UCSD-AML1 (cell line): ENCODE data around the gene CDC6.
"Not testable (repeated sequence)": the region's sequence is repeated elsewhere in the genome, so short reads cannot be mapped to it uniquely, and the experiment has no call there.

Experiments used
- DNase-seq: peaks from one replicate; lab custom pipeline; 2025; ENCODE audit not compliant: unreplicated experiment; lab: John Stamatoyannopoulos, UW

Gene CDC6

GRCh38 chr17:40287159-40287493, 553 bp upstream of the CDC6 start:
- no peak for DNase-seq

- no peak for DNase-seq
Measured at GRCh38 chr17:40290629-40291280, 3.1 kb downstream of the CDC6 start.

GRCh38 chr17:40291281-40291664, 3.6 kb downstream of the CDC6 start:
- no peak for DNase-seq

- no peak for DNase-seq
Measured at GRCh38 chr17:40293363-40293762, 5.7 kb downstream of the CDC6 start.

DNA sequence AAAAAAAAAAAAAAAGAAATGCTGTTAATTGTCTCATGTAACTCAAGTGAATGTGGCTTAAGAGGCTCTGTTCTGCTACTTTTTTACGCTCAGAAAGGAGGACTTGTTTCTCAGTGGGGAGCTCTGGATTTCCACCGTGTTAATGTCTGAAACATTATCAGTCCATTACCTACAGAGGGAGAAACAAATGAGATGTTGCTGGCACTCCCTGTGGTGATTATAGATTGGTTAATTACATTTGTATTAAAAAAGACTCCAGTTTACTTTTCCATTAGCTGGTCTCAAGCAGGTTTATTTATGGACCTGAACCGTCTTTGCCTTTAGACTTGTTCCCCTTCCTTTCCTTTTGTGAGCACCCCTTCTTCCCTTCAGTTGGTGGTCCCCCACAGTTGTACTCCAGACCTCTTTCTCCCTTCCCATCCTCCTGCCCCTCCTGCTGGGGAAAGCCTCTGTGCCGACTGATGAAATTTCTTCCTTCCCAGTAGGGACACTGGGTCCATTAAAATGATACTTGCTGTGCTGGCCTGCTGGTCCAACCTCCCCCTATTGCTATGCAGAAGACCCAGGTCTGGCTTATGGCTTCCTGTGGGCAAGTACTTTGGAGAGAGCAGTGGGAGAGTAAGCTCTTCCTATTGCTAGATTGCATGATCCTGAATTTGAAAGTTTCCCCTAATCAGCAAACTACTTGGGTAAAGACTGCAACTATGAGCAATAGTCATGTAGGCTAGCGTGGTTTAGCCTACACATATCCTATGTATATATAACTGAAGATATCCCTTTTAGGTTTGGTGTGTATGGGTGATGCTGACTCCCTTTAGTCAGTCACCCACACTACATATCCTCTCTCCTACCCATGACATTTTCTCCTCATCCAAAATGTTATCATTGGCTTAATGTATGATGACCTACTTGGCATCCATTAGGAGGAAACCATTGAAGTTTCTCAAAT, 8.1 kb downstream of the CDC6 start:
- no peak for DNase-seq

- DNase-seq, result no peak
Measured at GRCh38 chr17:40297511-40297910, 9.8 kb downstream of the CDC6 start.

DNA sequence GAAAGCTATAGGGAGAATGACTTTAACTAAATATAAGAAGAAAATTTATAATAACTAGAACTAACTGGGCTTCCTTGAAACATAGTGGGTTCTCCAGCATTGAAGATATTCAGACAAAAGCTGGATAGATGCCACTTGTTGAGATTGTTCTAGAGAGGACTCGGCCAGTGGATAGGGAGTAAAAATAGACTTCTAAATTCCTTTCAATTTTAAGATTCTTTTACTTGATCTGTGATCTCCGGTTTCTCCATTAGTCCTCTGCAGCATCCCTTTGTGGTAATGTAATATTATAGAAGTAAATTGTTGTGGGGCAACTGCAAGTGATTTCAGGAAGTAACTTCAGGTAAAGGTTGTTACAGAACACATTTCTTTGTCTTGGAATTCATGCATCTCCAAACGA, 11.0 kb downstream of the CDC6 start:
- DNase-seq, result no peak

GRCh38 chr17:40299159-40299757, 11.6 kb downstream of the CDC6 start:
- DNase-seq, result not testable (repeated sequence)

DNA sequence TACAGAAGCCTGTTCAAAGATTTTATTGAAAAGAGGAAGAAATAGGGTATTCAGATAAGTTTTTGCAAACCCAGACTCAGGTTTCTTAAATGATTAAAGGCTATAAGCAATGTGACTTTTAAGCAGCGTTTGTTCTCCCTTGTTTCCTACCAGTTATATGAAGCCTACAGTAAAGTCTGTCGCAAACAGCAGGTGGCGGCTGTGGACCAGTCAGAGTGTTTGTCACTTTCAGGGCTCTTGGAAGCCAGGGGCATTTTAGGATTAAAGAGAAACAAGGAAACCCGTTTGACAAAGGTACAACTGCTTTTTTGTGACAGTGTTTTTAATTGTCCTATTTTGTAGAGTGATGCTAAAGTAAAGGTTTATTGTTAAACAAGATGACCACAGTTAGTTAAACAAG, 13.6 kb downstream of the CDC6 start:
- peak; percentile 29 for DNase-seq

GRCh38 chr17:40303009-40303657, 15.5 kb downstream of the CDC6 start:
- no peak for DNase-seq

DNA sequence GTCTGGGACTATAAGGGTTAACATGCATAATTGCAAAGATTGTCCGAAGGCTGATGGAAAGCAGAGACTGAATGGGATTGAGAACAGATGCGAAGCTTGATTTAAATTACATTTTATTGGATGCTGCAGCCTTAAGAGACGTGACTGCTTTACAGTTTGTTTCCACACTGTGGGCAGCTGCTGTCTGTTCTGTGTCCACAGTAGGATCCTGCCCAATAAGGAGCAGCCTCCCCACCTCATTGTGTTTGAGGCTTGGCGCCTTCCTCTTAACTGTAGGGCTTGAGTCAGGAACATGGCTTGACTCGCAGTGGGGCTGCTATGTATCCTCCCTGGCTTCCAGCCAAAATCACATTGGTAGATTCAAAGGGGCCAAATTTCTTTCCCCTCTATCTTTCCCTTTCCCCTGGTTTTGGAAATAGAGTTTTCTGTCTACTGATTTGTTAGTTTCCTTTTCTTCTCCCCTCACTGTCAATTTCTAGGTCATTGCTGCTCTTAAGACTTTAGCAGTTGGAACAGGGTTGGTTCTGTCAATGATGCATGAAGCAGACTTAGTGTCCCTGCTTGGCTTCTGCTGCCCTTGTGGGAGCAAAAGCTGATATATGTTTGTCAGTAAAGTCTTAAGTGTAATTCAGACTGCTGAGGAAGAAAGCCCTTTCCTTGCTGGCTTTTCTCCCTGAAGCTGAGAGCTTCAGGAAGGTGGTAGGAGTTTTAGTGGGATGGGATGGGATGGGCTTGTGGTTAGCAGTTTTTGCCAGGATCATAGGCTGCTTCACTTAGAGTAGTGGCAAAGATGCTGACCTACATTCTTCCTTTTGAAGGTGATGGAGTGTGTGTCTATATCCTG, 16.3 kb downstream of the CDC6 start:
- no peak for DNase-seq

DNA sequence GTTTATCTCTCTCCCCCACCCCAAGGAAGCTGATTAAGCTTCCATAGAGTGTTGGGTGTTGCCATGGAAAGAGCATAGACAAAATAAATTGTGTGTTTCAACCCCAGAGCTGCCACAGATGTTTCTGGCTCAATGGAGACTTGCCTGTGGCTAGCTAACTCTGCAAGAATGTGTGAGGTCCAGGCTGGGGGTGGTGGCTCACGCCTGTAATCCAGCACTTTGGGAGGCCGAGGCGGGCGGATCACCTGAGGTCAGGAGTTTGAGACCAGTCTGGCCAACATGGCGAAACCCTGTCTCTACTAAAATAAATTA, 16.8 kb downstream of the CDC6 start:
- not testable (repeated sequence) for DNase-seq

DNA sequence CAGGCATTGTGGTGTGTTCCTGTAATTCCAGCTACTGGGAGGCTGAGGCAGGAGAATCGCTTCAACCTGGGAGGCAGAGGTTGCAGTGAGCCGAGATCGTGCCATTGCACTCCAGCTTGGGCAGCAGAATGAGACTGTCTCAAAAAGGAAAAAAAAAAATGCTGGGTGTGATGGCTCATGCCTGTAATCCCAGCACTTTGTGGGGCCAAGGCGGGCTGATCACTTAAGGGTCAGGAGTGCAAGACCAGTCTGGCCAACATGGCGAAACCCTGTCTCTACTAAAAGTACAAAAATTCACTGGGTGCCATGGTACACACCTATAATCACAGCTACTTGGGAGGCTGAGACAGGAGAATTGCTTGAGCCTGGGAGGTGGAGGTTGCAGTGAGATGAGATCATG, 17.2 kb downstream of the CDC6 start:
- not testable (repeated sequence) for DNase-seq

DNA sequence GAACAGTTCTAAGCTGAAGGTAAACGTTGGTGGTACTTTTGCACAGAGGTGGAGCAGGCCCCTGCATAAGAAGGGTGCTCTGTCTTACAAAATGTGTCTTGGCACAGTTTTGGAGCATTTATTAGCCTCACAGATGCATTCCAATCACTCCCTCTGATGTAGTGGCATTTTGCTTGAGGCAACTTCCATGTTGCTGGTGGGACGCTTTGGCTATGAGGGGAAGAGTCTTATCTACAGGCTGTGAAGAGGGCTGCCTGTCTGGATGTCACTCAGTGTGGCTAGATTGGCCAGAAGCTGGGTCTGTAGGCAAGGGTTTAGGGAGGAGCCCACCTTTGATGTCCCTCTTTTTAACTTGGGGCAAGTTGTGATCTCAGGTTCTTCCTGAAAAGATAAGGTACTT, 18.7 kb downstream of the CDC6 start:
- no peak for DNase-seq

GRCh38 chr17:40307001-40307730, 19.5 kb downstream of the CDC6 start:
- peak; percentile 55 for DNase-seq

DNA sequence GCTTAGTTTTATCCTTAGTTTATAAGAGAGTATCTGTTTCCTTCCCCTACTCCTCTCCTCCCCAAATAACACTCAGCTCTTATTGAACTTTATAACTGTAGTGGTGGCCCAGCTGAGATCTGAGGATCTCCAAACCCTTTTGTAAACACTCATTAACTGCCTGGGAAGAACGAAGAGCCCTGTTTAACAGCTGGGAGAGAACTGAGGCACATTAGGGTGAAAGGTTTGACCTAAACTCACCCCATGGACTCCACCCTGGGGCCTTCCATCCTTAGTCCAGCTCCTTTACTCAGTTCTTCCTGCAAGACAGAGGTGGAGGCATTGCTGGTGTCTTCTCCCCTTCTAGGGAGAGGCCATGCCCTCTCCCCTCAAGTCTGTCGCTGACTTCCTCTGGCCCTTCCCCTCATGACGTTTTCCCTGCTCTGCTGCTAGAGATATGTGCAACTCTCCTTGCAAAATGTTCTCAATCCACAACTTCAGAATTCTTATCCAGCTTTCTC, 20.1 kb downstream of the CDC6 start:
- DNase-seq, result peak; percentile 47

DNA sequence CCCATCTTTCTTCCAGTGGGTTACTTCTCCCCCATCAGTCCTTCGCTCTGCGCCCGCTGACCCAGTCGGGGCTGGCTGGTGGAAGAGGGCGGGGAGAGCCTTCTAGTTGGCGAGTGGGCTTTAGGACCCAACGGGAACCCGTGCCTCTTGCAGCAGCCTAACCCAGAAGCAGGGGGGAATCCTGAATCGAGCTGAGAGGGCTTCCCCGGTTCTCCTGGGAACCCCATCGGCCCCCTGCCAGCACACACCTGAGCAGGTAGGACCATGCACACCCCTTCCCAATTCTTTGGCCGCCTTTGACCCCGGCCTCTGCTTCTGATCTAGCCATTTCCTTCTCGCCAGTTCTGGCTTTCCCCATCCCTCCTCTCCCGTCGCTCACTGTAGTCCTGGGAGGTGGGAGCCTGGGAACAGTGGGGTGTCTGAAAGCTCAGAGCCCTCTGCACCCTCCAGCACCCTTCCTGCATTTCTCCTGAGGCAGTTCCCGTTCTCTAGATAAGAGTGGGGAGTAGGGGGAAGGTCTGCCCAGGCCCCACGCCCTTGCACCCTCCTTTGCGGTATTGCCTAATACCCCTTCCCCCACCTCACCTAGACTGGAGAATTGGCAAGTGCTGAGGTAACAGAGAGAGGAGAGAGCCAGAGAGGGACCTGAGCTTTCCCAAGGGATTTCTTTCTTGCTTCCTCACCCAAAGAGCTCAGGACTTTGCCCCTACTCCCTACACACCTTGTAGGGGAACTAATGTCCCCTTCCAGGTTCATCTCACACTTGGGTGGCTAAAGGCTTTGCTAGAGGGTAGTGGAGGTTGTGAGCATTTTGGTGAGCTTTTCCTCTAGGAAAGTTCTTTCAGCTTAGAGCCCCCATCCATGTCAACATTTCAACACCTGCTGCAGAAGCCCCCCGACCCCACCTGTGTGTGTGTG, 21.6 kb downstream of the CDC6 start, which contains the start of gene RARA:
Gene RARA (plus strand): TSS at position 150 of the 918 bp plus-strand sequence. CDS start 22,039 bp downstream, outside the sequence.
- DNase-seq, result no peak

DNA sequence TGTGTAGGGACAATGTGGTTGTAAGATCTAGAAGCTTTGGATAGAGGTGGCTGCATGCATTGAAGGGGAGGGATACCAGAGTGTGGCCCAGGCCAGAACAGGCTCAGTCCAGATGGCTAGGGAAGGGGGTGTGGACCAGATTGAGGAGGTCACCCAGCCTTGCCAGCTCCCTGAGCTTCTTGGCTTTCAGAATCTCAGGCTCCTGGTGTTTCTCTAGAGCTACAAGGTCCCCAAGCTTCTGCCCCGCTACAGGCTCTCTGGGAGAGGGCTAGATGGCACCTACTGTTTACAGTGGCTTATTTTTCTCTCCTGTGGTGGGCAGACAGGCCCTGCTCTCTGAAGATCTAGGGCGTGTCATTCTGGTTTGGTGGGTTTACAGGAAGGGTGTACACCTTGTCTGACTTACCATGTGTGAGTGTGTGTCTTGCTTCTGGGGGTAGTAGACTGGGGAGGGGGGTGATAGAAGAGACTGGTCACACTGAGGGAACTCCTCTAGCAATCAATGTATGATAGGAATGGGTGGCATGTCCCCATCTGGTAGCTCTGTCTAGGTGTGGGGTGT, 22.4 kb downstream of the CDC6 start:
- DNase-seq, result no peak
